ENCODE data around the gene TCN1. TPM values are rescaled to one million over a fixed set of nuclear protein-coding genes. Genes with fewer than 3 reads are reported as not detected.

Gene TCN1
- total and polyA plus RNA-seq, 11 donors, result 0.11 to 0.53 TPM; not detected in 9

GRCh38 chr11:59877784-59878183, 11.5 kb upstream of the TCN1 start:
- no peak for ATAC-seq
- no peak for TF ChIP-seq CTCF (IDR thresholded peaks at IDR 0.05)
- no peak for TF ChIP-seq POLR2A (IDR thresholded peaks at IDR 0.05)

GRCh38 chr11:59877325-59877724, 11.0 kb upstream of the TCN1 start:
- no peak for ATAC-seq
- Histone ChIP-seq H3K27ac (no peak overlapping the region), H3K4me3 (no peak overlapping the region), H3K27me3 (no peaks in the 10 kb centered on the region), H3K9me3 (no peaks in the 10 kb centered on the region), H3K36me3 (no peaks in the 10 kb centered on the region), H3K4me1 (no peaks in the 10 kb centered on the region)
- no peak for TF ChIP-seq CTCF (IDR thresholded peaks at IDR 0.05)
- TF ChIP-seq POLR2A (IDR thresholded peaks at IDR 0.05), result no peak
- intact Hi-C loops (cut with DNase I), result no loop called here
- DNase-seq, result no peak

More at GRCh38 chr11:59877784-59878183, 11.5 kb upstream of the TCN1 start:
- Histone ChIP-seq H3K9me3 (no peaks in the 10 kb centered on the region), H3K4me3 (no peak overlapping the region), H3K4me1 (no peaks in the 10 kb centered on the region), H3K36me3 (no peaks in the 10 kb centered on the region), H3K27ac (no peak overlapping the region), H3K27me3 (no peaks in the 10 kb centered on the region)
- DNase-seq, result no peak
- intact Hi-C loops (cut with DNase I), result no loop called here

GRCh38 chr11:59875856-59876519, 9.7 kb upstream of the TCN1 start:
- DNase-seq (no peak), ATAC-seq (no peak)
- Histone ChIP-seq H3K9me3 (peaks cover 0 to 4% (median 0%) of the 10 kb centered on the region in 12 donors), H3K36me3 (no peaks in the 10 kb centered on the region), H3K4me1 (no peaks in the 10 kb centered on the region), H3K27me3 (no peaks in the 10 kb centered on the region), H3K4me3 (no peak overlapping the region), H3K27ac (no peak overlapping the region)
- TF ChIP-seq CTCF (IDR thresholded peaks at IDR 0.05), result no peak
- intact Hi-C loops (cut with DNase I), result no loop called here
- WGBS, 4 donors, result 88 to 90% (median 89%) methylated on average over 9 of the region's 9 CpGs

- no peak for ATAC-seq
- TF ChIP-seq POLR2A (IDR thresholded peaks at IDR 0.05) (no peak), CTCF (IDR thresholded peaks at IDR 0.05) (no peak)
- intact Hi-C loops (cut with DNase I), result no loop called here
- Histone ChIP-seq H3K36me3 (no peaks in the 10 kb centered on the region), H3K4me3 (no peak overlapping the region), H3K9me3 (peaks cover 0 to 12% (median 0%) of the 10 kb centered on the region in 12 donors), H3K27ac (no peak overlapping the region), H3K27me3 (no peaks in the 10 kb centered on the region), H3K4me1 (no peaks in the 10 kb centered on the region)
- no peak for DNase-seq
Observed at GRCh38 chr11:59872076-59872475, 5.8 kb upstream of the TCN1 start.
